HepG2 (cell line): Measurements from ENCODE around the gene LYPLA2. TPM values are rescaled to one million over a fixed set of nuclear protein-coding genes. Genes with fewer than 3 reads are reported as not detected.

ENCODE experiments used
- ARNT2 ChIP-seq: sonication (generic); formaldehyde crosslinking; IDR thresholded peaks from 2 replicates; pipeline ENCODE4 v1.8.0; 2022; ENCODE audit warnings: mild to moderate bottlenecking, low read depth, missing genetic modification reagents, moderate library complexity
- ATF1 ChIP-seq: IDR thresholded peaks from 2 replicates; pipeline ENCODE4 v1.6.1; 2016; ENCODE audit warnings: mild to moderate bottlenecking, control low read depth
- BCL3 ChIP-seq: sonication (generic); formaldehyde crosslinking; IDR thresholded peaks from 2 replicates; pipeline ENCODE4 v1.5.1; 2020; ENCODE audit warnings: mild to moderate bottlenecking, missing genetic modification reagents, moderate library complexity
- CBX5 ChIP-seq: sonication (generic); formaldehyde crosslinking; IDR thresholded peaks from 2 replicates; pipeline ENCODE4 v1.4.0; 2020; ENCODE audit warnings: missing genetic modification reagents, borderline replicate concordance
- ETV5 ChIP-seq: IDR thresholded peaks from 2 replicates; pipeline ENCODE4 v1.6.1; 2018; ENCODE audit warnings: missing biosample characterization, missing genetic modification reagents, inconsistent platforms, borderline replicate concordance
- HCFC1 ChIP-seq: fragments of 150-350 bp; IDR thresholded peaks from 2 replicates; pipeline ENCODE4 v1.6.1; 2014; ENCODE audit warnings: low read depth, low read length
- HMG20B ChIP-seq: conservative IDR thresholded peaks from 2 replicates; pipeline ENCODE4 v1.6.1; 2016; ENCODE audit warnings: missing genetic modification reagents, missing compliant biosample characterization
- HNRNPLL ChIP-seq: fragments of 200-400 bp; formaldehyde crosslinking; IDR thresholded peaks from 2 replicates; pipeline ENCODE4 v1.6.1; 2017; ENCODE audit warnings: mild to moderate bottlenecking, low read depth, low read length; ENCODE audit not compliant: poor library complexity, severe bottlenecking
- IRF9 ChIP-seq: sonication (generic); formaldehyde crosslinking; IDR thresholded peaks from 2 replicates; pipeline ENCODE4 v1.8.0; 2022; ENCODE audit warnings: missing genetic modification reagents, mild to moderate bottlenecking, borderline replicate concordance
- KLF13 ChIP-seq: sonication (generic); formaldehyde crosslinking; IDR thresholded peaks from 2 replicates; pipeline ENCODE4 v1.4.0; 2020; ENCODE audit warnings: mild to moderate bottlenecking, missing genetic modification reagents
- PLSCR1 ChIP-seq: sonication (generic); formaldehyde crosslinking; IDR thresholded peaks from 2 replicates; pipeline ENCODE4 v1.5.0; 2020; ENCODE audit warnings: missing genetic modification reagents, mild to moderate bottlenecking, borderline replicate concordance
- SNAPC2 ChIP-seq: sonication (generic); formaldehyde crosslinking; IDR thresholded peaks from 2 replicates; pipeline ENCODE4 v1.8.1; 2022; ENCODE audit warnings: mild to moderate bottlenecking, missing genetic modification reagents
- TARDBP ChIP-seq: sonication (generic); formaldehyde crosslinking; IDR thresholded peaks from 2 replicates; pipeline ENCODE4 v1.8.0; 2022; ENCODE audit warnings: mild to moderate bottlenecking, missing genetic modification reagents
- TOE1 ChIP-seq: sonication (generic); formaldehyde crosslinking; IDR thresholded peaks from 2 replicates; pipeline ENCODE4 v1.4.0; 2020; ENCODE audit warnings: mild to moderate bottlenecking, missing genetic modification reagents
- YY1 ChIP-seq: IDR thresholded peaks from 2 replicates; pipeline ENCODE4 v1.6.1; 2011; ENCODE audit warnings: low read length, low read depth, moderate library complexity, mild to moderate bottlenecking; ENCODE audit not compliant: insufficient read depth, insufficient replicate concordance
- ZNF264 ChIP-seq: sonication (generic); formaldehyde crosslinking; IDR thresholded peaks from 2 replicates; pipeline ENCODE4 v1.4.0; 2020; ENCODE audit warnings: missing genetic modification reagents
- ZNF484 ChIP-seq: sonication (generic); formaldehyde crosslinking; IDR thresholded peaks from 2 replicates; pipeline ENCODE4 v1.5.1; 2020; ENCODE audit warnings: mild to moderate bottlenecking, low read depth, missing genetic modification reagents, borderline replicate concordance
- ZNF563 ChIP-seq: sonication (generic); formaldehyde crosslinking; IDR thresholded peaks from 2 replicates; pipeline ENCODE4 v1.8.0; 2022; ENCODE audit warnings: mild to moderate bottlenecking, moderate library complexity, missing genetic modification reagents
- ZNF564 ChIP-seq: sonication (generic); formaldehyde crosslinking; IDR thresholded peaks from 2 replicates; pipeline ENCODE4 v1.8.1; 2023; ENCODE audit warnings: mild to moderate bottlenecking, missing genetic modification reagents
- ZNF589 ChIP-seq: sonication (generic); formaldehyde crosslinking; conservative IDR thresholded peaks from 2 replicates; pipeline ENCODE4 v1.8.0; 2022; ENCODE audit warnings: mild to moderate bottlenecking, moderate library complexity, missing genetic modification reagents
- ZNF703 ChIP-seq: sonication (generic); formaldehyde crosslinking; IDR thresholded peaks from 2 replicates; pipeline ENCODE4 v1.5.1; 2020; ENCODE audit warnings: missing genetic modification reagents, mild to moderate bottlenecking, moderate library complexity, borderline replicate concordance
- ZNF761 ChIP-seq: sonication (generic); formaldehyde crosslinking; conservative IDR thresholded peaks from 2 replicates; pipeline ENCODE4 v1.4.0; 2020; ENCODE audit warnings: mild to moderate bottlenecking, missing genetic modification reagents
- ZNF776 ChIP-seq: sonication (generic); formaldehyde crosslinking; IDR thresholded peaks from 2 replicates; pipeline ENCODE4 v1.4.0; 2020; ENCODE audit warnings: mild to moderate bottlenecking, missing genetic modification reagents
- ZSCAN30 ChIP-seq: sonication (generic); formaldehyde crosslinking; IDR thresholded peaks from 2 replicates; pipeline ENCODE4 v1.5.0; 2020; ENCODE audit warnings: mild to moderate bottlenecking, missing genetic modification reagents
- polyA plus RNA-seq, 8 experiments: library from polyadenylated mRNA; depleted of rRNA in 3 of 8; stranded (reverse) in 7 of 8; unstranded in 1 of 8; fragments of >200 nt; fragmentation: Illumina TruSeq in 4 of 8; extraction: Trizol in 4 of 8; gene quantifications; 2 replicates each; pipeline versions ENCODE4 v1.2.1 to v1.2.3, GENCODE V29; 2011 to 2016; ENCODE audit warnings: low read depth in 4 of 8, missing spikeins in 1 of 8, mixed read lengths in 1 of 8; ENCODE audit not compliant: insufficient read depth in 1 of 8
- total RNA-seq, 5 experiments: library from RNA; depleted of rRNA; stranded (reverse); fragments of >200 nt; fragmentation: Illumina TruSeq; extraction: Trizol; gene quantifications; 2 replicates each; pipeline ENCODE4 v1.2.3, GENCODE V29; 2016; ENCODE audit warnings: low read depth in 1 of 5
- TF ChIP-seq, protein P1 (sequence below): sonication (generic); formaldehyde crosslinking; conservative IDR thresholded peaks from 2 replicates; pipeline ENCODE4 v1.8.0; 2022; ENCODE audit warnings: mild to moderate bottlenecking, moderate library complexity, missing genetic modification reagents
- TF ChIP-seq, protein P2 (sequence below): IDR thresholded peaks from 2 replicates; pipeline ENCODE4 v1.6.1; 2016; ENCODE audit warnings: missing compliant biosample characterization, missing genetic modification reagents, borderline replicate concordance

The LYPLA2 gene
- total and polyA plus RNA-seq, 2 of the 13 experiments (the other 11 are each of a cell fraction or from before 2014, with no cell fraction given) = 72.1 to 73.2 TPM

GRCh38 chr1:23809751-23810171, 18.8 kb downstream of the LYPLA2 start (continued):
- no peak for TF ChIP-seq ZNF703
- no peak for TF ChIP-seq ZNF564 (CRISPR knock-in tag)
- no peak for TF ChIP-seq ARNT2 (CRISPR knock-in tag)
- TF ChIP-seq HCFC1 = no peak
- no peak for TF ChIP-seq HNRNPLL
- TF ChIP-seq ZNF761 = no peak
- no peak for TF ChIP-seq ZNF589 (CRISPR knock-in tag)
- peak; percentile 25 for TF ChIP-seq YY1
- TF ChIP-seq HMG20B = no peak
- no peak for TF ChIP-seq SNAPC2 (CRISPR knock-in tag)
- TF ChIP-seq TOE1 = no peak
- no peak for TF ChIP-seq TARDBP
- TF ChIP-seq ATF1 (CRISPR knock-in tag) = no peak
- TF ChIP-seq IRF9 (CRISPR knock-in tag) = no peak
- TF ChIP-seq ZSCAN30 (CRISPR knock-in tag) = no peak
- TF ChIP-seq KLF13 (CRISPR knock-in tag) = no peak
- TF ChIP-seq, protein P1, sequence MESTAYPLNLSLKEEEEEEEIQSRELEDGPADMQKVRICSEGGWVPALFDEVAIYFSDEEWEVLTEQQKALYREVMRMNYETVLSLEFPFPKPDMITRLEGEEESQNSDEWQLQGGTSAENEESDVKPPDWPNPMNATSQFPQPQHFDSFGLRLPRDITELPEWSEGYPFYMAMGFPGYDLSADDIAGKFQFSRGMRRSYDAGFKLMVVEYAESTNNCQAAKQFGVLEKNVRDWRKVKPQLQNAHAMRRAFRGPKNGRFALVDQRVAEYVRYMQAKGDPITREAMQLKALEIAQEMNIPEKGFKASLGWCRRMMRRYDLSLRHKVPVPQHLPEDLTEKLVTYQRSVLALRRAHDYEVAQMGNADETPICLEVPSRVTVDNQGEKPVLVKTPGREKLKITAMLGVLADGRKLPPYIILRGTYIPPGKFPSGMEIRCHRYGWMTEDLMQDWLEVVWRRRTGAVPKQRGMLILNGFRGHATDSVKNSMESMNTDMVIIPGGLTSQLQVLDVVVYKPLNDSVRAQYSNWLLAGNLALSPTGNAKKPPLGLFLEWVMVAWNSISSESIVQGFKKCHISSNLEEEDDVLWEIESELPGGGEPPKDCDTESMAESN (CRISPR knock-in tag) = 0 out of 2 replicates have a peak, but pooled peaks have one; percentile 23
- TF ChIP-seq ZNF776 (CRISPR knock-in tag) = no peak
- no peak for TF ChIP-seq BCL3
- TF ChIP-seq ZNF264 = no peak
- TF ChIP-seq ETV5 (CRISPR knock-in tag) = peak; percentile 24; the same call in 1 of the 2 replicates
- TF ChIP-seq CBX5 = 0 out of 2 replicates have a peak, but pooled peaks have one; percentile 69
- no peak for TF ChIP-seq PLSCR1
- no peak for TF ChIP-seq ZNF563 (CRISPR knock-in tag)
- TF ChIP-seq ZNF484 (CRISPR knock-in tag) = no peak
- TF ChIP-seq, protein P2, sequence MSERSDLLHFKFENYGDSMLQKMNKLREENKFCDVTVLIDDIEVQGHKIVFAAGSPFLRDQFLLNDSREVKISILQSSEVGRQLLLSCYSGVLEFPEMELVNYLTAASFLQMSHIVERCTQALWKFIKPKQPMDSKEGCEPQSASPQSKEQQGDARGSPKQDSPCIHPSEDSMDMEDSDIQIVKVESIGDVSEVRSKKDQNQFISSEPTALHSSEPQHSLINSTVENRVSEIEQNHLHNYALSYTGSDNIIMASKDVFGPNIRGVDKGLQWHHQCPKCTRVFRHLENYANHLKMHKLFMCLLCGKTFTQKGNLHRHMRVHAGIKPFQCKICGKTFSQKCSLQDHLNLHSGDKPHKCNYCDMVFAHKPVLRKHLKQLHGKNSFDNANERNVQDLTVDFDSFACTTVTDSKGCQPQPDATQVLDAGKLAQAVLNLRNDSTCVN (CRISPR knock-in tag) = no peak
